Measurements from ENCODE around the gene GTPBP2. TPM values are rescaled to one million over a fixed set of nuclear protein-coding genes. Genes with fewer than 3 reads are reported as not detected.
A peak's percentile ranks its signal among the peaks of the same experiment; 100 is the strongest.

Gene GTPBP2
- total and polyA plus RNA-seq, 10 of the 15 experiments (the other 5 are each of a cell fraction or from before 2014, with no cell fraction given) = 5.9 to 63.4 (median 39.8) TPM

- TF ChIP-seq IKZF1 (conservative IDR thresholded peaks at IDR 0.05) (peak; percentile 99), GATAD2B (conservative IDR thresholded peaks at IDR 0.05; ENCODE audit: low read depth) (no peak), CHD2 (IDR thresholded peaks at IDR 0.05; ENCODE audit: borderline replicate concordance, low read depth, low read length) (peak; percentile 92), IRF3 (IDR thresholded peaks at IDR 0.05) (no peak; the same call in 1 of the 2 replicates), SREBF2 (IDR thresholded peaks at IDR 0.05; ENCODE audit: low read length) (no peak), TBL1XR1 (IDR thresholded peaks at IDR 0.05; ENCODE audit: low read depth, low read length) (no peak), HDGF (IDR thresholded peaks at IDR 0.05) (peak; percentile 45), ZNF687 (IDR thresholded peaks at IDR 0.05) (no peak), SIX5 (IDR thresholded peaks at IDR 0.05; ENCODE audit: low read depth, low read length, severe bottlenecking) (peak; percentile 98), ATF7 (IDR thresholded peaks at IDR 0.05; ENCODE audit: low read depth) (0 out of 2 replicates have a peak, but pooled peaks have one; percentile 19), NFXL1 (IDR thresholded peaks at IDR 0.05; ENCODE audit: borderline replicate concordance) (no peak), RELA (IDR thresholded peaks at IDR 0.05; ENCODE audit: borderline replicate concordance, partially characterized antibody) (peak; percentile 51), E2F8 (IDR thresholded peaks at IDR 0.05; ENCODE audit: low read depth, partially characterized antibody) (no peak), MAX (IDR thresholded peaks at IDR 0.05; ENCODE audit: low read depth, low read length) (no peak), CEBPB (IDR thresholded peaks at IDR 0.05; ENCODE audit: borderline replicate concordance in 1 of 2, low read depth in 2 of 2, low read length in 2 of 2) (no peak), CBX3 (IDR thresholded peaks at IDR 0.05; ENCODE audit: borderline replicate concordance, low read depth) (no peak), ZNF207 (IDR thresholded peaks at IDR 0.05; ENCODE audit: borderline replicate concordance) (no peak), PKNOX1 (IDR thresholded peaks at IDR 0.05) (peak; percentile 61), SPI1 (IDR thresholded peaks at IDR 0.05; ENCODE audit: borderline replicate concordance, insufficient read depth, low read depth, low read length) (no peak), SMAD5 (IDR thresholded peaks at IDR 0.05; ENCODE audit: low read depth) (0 out of 2 replicates have a peak, but pooled peaks have one; percentile 6), SUZ12 (IDR thresholded peaks at IDR 0.05; ENCODE audit: unreplicated experiment) (no peak)
These were observed at the start of gene GTPBP2 (continued) for GRCh38 chr6:43629104-43629504.

Data from GM12878 (cell line).